GM12864 (cell line): Measurements from ENCODE around the gene PPCDC.
"Not testable (repeated sequence)": the region's sequence is repeated elsewhere in the genome, so short reads cannot be mapped to it uniquely, and the experiment has no call there.

Source experiments
- DNase-seq: peaks from one replicate; pipeline ENCODE4 v3.0.0-alpha.2; 2011; ENCODE audit warnings: low read depth
- H3K4me3 ChIP-seq: 2 replicates; pipeline ENCODE4 v1.5.1; 2011; ENCODE audit warnings: mild to moderate bottlenecking, low read depth, low read length, control low read depth
- TF ChIP-seq, protein P1 (sequence below): IDR thresholded peaks from 2 replicates; pipeline ENCODE4 v1.5.1; 2011; ENCODE audit warnings: low read depth, mild to moderate bottlenecking, moderate library complexity, low read length, control low read depth, inconsistent platforms; ENCODE audit errors: missing control alignments

Gene PPCDC

DNA sequence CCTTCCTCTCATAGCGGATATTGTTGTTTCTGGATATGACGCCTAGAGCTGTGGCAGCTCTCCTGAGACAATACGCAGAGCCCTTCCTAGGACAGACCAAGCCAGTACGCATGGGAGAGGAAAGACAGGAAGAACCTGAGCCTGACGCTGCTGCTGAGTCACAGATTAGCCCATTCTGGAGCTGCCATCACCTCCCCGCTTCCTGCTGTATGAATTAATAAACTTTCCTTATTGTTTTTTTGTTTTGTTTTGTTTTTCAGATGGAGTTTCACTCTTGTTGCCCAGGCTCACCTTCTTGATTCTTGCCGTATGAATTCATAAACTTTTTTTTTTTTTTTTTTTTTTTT is 67.0 kb downstream of the PPCDC start:
- H3K4me3 ChIP-seq: no peak overlapping the region
- DNase-seq: no peak
- TF ChIP-seq, protein P1, sequence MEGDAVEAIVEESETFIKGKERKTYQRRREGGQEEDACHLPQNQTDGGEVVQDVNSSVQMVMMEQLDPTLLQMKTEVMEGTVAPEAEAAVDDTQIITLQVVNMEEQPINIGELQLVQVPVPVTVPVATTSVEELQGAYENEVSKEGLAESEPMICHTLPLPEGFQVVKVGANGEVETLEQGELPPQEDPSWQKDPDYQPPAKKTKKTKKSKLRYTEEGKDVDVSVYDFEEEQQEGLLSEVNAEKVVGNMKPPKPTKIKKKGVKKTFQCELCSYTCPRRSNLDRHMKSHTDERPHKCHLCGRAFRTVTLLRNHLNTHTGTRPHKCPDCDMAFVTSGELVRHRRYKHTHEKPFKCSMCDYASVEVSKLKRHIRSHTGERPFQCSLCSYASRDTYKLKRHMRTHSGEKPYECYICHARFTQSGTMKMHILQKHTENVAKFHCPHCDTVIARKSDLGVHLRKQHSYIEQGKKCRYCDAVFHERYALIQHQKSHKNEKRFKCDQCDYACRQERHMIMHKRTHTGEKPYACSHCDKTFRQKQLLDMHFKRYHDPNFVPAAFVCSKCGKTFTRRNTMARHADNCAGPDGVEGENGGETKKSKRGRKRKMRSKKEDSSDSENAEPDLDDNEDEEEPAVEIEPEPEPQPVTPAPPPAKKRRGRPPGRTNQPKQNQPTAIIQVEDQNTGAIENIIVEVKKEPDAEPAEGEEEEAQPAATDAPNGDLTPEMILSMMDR: no peak

GRCh38 chr15:75091814-75092213 is 68.4 kb downstream of the PPCDC start:
- DNase-seq: no peak
- H3K4me3 ChIP-seq: no peak overlapping the region
- TF ChIP-seq, protein P1: no peak

DNA sequence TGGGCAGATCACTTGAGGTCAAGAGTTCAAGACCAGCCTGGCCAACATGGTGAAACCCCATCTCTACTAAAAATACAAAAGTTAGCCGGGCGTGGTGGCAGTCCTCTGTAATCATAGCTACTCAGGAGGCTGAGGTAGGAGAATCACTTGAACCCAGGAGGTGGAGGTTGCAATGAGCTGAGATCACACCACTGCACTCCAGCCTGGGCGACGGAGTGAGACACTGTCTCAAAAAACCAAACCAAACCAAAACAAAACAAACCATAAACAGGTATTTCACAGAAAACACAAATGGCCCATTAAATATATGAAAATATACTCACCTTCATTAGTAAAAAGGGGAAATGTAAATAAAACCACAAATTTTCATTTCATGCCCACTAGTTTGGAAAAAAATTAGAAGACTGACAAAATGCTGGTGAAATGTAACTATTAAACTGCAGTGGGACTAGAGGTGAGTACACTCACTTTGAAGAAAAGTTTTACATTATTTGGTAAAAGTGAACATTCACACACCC is 71.6 kb downstream of the PPCDC start:
- H3K4me3 ChIP-seq, DNase-seq: not testable (repeated sequence)

GRCh38 chr15:75095594-75095993 is 72.2 kb downstream of the PPCDC start:
- DNase-seq: no peak
- TF ChIP-seq, protein P1: no peak
- no peak overlapping the region for H3K4me3 ChIP-seq

DNA sequence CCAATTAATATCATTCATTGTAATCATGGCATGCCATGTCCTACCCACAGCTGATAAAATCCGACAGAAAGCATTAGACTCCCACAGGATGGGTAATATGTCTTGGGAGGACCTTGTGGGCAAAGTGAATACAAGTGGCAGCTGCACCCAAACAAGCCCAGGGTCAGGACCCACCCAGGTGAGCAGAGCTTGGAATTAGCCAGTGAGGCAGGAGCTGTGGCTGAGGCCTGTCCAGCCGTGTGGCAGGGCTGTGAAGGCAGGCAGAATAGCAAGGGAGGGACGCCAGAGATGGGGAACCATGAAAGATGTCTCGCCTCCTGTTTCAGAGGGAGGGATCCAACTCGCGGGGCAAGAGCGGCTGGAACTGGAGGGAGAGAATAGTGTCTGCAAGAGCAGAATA is 74.5 kb downstream of the PPCDC start:
- DNase-seq: no peak
- TF ChIP-seq, protein P1: no peak
- H3K4me3 ChIP-seq: no peak overlapping the region

DNA sequence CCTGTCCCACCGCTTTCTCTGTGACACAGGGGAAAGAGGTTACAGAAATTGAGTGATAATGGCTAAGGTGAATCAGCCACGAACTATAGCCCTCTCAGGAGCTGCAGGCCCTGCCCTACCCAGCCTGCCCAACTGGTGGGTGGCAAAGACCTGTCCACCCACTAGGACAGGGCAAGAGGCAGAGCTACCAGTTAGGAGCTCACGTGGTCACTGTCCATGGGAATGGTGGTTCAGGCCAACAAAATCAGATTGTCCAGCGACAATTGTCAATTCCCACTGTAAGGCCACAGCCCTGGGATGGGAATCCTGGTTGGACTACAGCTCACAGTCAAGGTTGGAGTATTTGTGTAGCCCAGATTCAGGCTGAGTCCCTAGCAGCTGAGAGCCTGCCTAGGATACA is 75.0 kb downstream of the PPCDC start:
- H3K4me3 ChIP-seq: no peak overlapping the region
- DNase-seq: no peak
- TF ChIP-seq, protein P1: no peak
